HG03097 (cell line): ENCODE data around the gene LINGO4.
A peak's percentile ranks its signal among the peaks of the same experiment; 100 is the strongest.

Experiments
- ATAC-seq: cut with Tn5 transposase; IDR thresholded peaks from one replicate; pipeline ENCODE4 v1.9.1; 2021; ENCODE audit not compliant: unreplicated experiment, low FRiP score

The LINGO4 gene

DNA sequence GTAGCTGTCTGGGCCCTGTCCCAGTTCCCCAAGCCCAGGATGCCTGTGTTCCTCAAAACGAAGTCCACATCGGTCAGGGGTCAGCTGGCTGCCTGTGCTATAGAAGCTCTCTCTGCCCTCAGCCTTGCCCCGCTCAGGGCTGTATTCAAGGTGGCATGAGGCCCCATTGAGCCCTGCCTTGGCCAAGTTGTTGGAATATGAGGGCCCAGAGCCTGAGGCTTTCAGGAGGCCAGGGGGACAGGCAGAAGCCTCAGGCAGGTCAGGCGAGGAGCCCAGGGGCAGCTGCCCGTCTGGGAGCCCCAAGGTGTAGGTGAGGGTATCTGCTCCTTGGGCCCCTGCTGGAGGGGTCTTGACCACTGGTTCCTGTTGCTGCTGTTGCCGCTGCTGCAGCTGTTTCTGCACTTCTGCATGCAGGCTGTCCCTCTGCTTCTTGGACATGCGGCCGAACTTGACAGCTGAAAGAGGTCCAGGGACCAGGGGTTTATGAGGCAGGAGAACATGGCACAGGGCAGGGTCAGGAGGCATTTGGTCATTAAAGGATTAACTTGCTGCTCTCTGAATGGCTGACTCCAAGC, 9.8 kb upstream of the LINGO4 start:
- no peak for ATAC-seq

DNA sequence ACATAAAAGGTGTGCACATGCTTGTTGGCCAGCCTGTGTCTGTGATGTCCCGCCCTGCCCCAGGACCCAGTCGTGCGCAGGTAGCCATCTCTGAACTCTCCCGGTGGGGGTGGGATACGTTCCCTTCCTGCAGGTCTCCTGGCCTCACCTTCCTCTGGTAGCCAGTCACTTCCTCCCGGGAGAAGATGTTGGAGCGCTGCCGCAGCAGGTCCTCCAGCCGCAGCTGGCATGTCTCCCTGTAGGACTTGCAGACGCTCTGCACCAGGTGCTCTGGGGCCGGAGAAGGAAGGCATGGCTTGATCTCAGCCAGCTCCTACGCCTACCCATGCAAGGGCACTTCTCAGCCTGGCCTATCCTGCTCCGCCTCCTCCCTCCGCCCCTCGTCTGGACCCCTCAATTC, 9.2 kb upstream of the LINGO4 start:
- no peak for ATAC-seq

DNA sequence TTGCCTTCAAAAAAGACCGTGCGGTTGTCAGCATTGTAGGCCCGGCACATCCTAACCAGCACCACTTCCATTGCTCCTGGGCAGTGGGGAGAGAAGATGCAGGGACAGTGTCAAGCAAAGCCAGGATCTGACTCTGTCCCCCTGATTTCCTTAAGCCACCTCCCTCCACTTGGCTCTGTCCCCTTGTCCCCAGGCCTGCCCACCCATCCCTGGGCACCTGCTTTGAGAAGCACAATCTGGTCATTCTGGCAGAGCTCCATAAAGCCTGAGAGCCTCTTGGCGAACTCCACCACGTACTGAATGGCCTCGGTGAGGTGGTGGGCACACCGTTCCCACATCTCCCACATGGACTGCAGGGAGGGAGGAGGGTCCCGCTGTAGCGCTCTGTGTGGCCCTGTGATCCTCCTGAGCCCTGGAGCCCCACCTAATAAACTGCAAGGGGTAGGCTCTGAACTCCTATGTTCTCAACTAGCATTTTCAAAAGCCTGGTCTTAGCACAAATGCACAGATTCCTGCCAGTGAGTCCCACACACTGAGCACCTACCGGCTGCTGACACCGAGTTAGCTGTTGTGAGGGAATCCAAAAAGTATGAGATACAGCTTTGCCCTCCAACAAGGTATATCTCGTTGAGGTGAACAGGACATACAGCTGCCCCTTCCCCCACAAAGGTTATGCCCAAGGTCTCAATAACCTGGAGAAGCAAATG, 8.2 kb upstream of the LINGO4 start:
- no peak for ATAC-seq

DNA sequence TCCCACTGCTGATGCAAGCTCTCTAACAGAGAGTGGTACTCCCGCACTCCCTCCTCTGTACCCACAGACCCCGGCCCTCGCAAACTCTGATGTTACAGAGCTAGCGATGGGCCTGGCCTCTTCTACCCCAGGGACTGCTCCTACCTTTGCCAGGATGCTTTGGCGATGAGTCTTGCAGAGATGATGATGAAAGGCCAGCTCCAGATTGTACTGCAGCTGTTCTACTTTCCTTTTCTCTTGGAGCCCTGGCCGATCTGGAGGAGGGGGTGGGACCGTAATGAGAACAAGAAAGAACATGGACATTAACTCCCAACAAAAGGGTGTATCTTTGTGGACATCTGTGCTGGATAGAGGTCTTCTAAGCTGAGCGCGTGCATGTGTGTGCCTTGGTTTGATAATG, 6.0 kb upstream of the LINGO4 start:
- no peak for ATAC-seq

DNA sequence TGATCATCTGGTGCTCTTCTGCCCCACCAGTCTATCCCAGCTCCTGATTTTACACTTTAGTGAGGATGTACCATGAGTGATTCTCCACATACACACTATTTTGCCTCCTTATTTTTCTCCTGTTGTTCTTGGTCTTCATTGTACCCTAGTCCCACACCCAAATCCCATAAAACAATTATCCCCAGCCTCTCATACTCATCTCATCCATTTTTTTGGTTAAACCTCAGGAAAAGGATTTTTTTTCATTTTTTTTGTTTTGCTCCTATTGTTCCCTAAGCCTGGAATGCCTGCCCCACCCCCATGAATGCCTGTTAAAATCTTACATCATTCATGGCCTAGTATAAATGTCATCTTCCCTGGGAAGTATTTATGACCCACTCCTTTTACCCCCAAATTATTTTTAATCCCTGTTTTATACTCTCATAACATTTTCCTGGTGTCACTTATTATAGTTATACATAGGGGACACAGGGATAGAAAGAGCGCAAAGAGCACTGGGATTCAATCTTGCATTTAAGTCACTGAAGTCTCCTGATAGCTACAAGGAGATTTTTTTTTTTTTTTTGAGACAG, 4.9 kb upstream of the LINGO4 start:
- ATAC-seq: no peak

DNA sequence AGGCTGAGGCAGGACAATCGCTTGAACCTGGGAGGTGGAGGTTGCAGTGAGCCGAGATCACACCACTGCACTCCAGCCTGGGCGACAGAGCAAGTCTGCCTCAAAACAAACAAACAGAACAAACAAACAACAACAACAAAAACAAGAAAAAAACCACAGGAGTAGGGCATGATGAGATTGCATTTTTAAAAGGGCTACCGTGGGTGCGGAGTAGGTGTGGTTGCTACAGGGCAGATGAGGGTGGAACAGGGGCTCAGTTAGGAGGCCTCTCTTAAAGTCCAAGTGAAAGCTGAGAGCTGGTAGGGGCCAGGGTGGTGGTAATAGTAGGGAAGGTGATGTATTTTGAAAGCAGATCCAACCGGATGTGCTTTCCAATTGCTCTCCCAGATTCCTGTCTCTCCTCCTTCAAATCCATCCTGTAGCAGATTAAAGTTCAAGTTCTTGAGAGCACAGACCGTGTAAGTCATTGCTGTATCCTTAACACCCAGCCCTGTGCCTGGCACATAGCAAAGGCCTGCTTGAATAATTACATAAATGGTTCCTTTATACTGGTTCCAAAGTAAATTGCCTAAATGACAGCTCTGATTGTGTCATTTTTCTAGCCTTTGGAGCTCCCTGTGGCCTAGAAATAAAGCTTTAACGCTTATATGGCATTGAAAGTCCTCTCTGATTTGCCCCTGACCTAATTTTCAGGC, 4.2 kb upstream of the LINGO4 start:
- ATAC-seq: no peak

DNA sequence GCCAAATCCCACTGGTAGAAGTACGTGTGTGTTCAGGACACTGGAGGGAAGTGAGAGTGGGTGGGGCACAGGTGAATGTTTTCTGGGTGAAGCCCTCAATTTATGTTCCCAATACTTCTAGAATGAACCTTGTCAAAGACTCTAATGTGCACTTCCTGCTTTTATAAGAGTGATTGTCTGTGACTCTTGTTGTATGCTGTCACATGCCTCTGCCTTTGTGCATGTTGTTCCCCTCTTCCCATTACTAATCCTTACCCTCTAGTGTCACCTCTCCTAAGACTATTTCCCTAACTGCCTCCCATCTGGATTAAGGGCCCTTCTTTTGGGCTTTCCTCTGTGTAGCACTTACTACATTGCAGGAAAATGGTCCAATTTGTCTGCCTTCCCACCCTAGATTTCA, 2.5 kb upstream of the LINGO4 start:
- no peak for ATAC-seq

DNA sequence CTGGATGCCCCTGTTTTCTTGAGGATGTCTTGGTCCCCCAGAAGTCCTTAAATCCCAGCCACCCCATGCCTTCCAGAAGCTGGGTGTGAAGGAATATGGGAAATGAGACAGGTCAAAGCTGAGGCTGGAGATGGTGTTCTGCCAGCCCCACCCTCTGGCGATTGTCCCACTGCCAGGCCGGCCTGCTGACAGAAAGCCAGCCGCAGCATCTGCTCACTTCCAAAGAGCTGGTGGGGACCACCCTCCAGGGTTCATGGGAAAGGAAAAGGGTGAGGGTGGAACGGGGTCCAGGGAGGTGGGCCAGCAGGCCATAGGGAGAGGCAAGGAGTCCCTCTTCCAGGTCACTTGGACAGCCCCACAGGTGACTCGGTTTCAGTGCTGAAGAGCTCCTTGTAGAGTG, 1.9 kb upstream of the LINGO4 start:
- no peak for ATAC-seq

DNA sequence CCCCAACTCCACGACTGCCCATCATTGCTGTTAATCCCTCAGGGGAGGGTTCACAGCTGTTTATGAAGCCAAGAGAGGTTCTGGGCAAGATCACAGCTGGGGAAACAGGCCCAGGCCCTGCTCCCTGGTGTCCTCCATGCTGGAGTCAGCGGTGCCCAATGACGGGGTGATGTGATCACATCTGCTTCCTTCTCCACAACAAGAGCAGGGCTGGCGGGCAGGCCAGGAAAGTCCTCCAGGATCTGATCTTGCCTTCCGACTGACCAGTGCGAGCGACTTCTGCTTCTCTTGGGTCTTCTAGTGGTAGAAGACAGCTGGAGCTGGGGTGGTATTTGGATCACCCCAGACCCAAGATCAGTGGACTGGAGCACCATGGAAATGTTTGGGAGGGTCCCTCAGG, 951 bp upstream of the LINGO4 start:
- ATAC-seq: no peak

DNA sequence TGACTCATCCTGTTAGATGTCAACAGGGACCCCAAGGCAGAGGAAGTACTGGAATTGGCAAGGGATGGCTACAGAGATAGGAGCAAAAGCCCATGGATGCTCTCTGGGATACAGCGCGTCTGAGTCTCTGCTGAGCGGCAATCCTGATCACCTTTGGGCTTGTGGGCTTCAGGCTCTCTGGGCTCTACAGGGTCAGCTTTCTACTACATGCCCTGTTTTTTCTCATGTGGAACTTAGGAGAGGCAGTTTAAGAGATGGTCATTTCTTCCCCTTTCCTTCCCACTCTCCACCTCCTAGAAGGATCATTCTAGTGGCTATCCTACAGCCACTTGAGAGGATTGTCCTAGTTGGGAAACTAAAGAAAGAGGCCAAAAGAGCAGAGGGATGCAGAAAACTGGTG, 1.3 kb downstream of the LINGO4 start:
- ATAC-seq: no peak

DNA sequence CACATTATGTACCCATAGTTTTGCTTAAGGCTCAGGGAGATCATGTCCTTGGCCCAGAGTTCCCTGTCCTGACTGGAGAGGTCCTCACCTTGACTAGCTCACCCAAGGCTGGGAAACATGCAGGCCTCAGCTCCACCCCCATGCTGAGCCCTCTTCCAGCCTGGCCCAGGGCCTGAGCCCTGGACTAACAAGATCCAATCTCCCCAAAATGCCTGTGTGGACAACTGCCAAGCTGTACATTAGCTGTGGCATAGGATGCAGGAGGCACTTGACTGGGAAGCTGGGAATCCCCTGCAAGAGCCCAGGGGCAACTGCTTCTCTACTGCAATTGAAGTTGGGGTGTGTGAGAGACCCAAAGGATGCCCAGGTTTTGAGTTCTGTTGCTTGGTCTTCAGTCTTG, 2.1 kb downstream of the LINGO4 start:
- no peak for ATAC-seq

DNA sequence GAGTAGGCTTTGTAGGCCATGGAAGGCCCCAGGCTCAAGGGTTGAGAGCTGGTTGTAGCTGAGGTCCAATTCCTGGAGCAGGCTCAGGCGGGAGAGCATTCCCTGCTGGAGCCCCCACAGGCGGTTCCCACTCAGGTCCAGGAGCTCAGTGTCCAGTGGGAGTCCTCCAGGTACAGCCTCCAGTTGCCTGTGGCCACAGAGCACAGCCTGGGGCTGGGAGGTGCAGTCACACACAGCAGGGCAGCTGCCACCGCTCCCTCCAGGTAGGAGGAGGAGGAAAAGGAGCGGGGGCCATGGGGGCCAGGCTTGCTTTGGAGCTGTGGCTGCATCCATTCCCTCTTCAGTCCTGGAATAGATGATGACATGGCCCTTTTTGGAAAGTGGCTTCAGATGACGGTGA, 2.8 kb downstream of the LINGO4 start:
- ATAC-seq: no peak

DNA sequence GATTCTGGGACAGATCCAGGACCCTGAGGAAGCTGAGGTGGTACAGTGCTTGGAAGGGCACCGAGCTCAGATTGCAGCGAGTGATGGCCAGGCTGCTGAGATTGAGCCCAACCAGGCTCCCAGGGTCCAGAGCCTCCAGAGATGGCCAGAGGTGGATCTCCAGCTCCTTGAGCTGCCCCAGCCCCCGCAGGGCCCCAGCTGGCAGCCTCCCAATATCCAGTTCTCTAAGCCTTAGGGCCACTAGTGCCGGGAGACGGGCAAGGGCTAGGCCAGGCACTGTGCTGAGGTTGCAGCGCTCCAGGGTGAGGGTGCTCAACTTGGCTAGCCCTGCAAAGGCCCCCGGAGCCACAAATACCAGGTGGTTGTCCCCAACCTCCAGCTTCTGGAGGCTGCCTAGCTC, 3.4 kb downstream of the LINGO4 start:
- ATAC-seq: no peak

DNA sequence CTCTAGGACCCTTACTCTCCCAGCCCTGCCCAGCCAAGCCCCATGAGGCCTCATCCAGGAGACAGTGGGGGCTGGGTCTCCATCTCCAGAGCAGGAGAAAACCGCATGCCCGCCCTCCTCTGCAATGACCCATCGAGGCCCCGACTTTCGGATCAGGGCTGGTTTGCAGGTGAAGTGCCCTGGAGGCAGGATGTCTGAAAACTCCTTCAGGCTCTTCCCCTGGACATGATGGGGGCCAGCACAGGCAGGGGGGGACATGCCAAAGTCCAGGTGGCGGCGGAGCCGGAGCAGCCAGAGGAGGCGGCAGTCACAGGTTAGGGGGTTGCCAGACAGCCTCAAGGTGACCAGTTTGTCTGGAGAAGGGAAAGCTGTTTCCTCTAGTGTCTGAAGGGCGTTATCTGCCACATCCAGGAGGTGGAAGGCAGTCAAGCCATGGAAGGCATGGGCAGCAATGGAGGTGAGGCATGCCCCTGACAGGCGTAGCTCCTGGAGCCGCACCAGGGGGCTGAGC, 3.9 kb downstream of the LINGO4 start:
- no peak for ATAC-seq

DNA sequence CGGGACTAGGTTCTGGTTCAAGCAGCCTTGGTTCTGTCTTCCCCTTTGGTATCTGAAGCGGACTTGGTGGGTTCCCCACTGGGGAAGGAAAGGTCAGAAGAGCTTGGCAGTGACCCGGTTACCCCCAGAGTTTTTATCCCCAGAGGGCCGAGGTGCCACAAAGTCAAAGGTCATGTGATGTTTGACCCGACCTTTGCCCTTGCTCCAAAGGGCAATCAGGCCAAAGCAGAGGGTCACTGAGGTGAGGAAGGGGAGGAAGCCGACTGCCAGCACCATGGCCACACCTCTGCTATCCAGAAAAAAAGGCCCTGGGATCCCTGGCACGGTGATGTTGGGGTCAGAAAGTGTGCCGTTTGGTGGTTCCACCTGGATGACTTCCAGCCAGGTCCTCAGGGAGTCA, 4.4 kb downstream of the LINGO4 start:
- ATAC-seq: no peak

DNA sequence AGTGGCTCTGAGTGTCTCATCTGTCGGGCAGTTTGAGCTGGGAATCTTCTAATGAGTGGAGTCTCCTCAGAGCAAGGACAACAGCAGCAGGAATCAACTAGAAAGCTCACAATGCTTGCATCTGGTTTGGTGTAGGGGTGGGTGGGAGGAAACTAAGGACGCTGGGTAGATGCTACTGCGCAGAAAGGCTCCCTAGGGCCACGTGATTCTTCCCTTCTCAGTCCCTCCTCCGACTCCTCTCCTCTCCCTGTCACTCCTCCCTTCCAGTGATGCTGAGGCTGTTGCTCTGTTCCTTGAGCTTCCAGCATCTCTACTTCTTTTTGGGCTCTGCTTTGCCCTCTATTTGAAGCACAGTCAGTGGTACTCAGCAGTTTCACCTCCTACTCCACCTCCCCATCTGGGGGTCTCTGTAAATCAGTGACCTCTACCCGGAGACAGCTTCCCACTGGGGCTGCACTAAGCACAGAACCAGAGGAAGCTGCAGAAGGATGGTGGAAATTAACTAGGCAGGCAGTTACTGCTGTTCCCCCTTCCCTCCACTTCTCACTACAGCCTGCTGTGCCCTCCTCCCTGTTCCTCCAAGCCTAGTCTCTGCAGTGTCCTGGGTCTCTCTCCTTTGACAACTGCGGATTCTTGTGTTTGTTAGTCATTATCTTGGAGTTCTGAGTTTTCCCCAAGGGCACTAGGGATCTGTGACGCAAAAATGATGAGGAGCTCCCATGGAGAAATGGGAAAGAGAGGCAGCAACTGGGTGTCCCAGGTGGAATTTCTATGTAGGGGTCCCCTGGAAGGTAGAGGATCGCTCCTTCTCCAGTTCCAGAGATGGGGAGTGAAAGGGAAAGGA, 5.8 kb downstream of the LINGO4 start:
- ATAC-seq: no peak

DNA sequence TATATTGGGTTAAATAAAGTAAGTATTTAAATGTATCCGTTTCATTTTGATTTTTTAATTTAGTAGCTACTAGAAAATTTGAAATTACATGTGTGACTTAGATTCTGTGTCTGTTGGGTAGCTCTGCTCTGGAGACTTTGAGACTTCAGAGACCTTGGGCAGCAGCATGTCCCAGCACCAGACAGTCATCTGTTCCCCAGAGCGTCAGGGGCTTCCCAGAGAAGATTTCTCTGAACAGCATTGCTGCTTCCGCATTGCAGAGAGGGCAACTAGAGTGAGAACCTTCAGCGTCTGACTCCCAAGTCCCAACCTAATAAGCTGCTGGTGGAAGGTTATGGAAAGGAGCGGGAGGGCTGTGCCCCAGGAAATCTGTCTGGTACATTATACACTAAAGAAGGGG, 6.6 kb downstream of the LINGO4 start:
- no peak for ATAC-seq

DNA sequence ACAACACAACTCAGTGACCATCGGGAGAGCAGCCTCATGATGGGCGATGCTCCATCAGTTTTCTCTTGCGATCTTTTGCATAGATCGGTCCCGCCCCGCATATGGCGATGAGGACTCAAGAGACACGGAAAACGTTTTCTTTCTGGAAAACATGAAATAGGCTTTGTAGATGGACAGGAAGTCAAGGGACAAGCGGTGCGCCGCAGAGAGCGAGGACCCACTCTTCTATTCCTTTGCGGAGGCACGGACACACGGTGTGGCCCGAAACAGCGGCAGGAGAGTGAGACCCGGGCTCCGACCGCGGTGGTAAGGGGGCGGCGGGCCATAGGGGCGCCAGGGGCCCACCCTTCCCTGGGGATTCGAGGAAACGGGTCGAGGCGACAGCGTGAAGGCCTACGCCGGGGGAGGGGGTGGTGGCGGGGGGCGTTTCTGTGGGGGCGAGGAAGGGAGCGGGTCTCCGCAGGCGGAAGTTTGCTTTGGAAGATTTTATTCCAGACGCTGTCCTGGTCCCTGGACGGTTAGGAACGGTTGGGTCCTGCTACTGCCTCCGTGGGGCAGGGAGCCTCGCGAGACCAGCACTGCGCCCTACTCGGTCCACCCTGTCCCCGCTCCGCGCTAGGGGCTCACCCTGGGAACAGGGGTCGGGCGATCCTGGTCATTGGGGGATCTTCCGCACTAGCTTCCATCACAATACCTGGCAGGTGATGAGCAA, 14.1 kb downstream of the LINGO4 start:
- ATAC-seq: no peak

DNA sequence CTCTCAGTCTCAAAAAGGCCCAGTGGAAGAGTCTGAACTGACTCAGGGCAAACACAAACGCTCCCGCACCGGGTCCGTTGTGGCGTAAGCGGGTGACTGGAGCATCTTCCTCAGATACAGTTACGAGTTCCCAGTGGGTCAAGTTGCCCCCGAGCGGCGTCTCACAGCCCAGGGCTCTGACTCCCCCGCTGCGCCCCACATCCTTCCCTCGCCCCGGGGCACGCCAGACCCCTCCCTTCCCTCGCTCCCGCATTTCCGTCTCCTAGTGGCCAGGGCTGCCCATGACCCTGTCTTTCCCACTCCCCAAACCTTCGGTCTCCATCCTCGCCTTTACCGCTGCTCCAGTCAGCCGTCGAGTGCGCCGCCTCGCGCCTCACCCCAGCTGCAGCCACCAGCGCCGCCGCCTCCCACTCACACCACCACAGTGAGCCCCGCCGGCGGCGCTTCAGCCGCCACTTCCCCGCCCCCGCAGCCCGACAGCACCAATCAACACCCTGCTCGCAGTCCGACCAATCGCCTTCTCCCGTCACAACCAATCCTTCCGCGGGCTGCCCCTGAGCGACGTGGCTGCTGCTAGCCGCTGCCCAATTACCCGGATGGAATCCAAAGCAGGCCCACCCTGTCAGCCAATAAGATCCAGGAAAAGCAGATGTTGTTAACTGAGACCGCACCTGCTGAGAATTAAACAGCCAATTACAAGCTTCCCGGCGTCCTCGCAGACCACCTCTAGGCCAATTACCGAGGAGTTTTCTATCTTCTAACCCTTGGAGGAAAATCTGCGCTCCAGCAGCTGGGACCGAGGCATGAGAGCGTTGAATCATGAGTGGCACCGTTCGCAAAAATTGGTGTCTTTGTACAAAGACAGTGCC, 14.9 kb downstream of the LINGO4 start, which contains the start of gene TDRKH:
Gene TDRKH, minus strand, starts transcription at position 430 of the 869 bp plus-strand sequence. CDS start 7,478 bp downstream, outside the sequence.
- peak; percentile 89 for ATAC-seq
